HL-60/S4 treated with phorbol 12-myristate 13-acetate at 8.2 ng/mL for 4 days and 3 days (cell line): ENCODE results near the gene KIF16B.
"Not testable (repeated sequence)": the region's sequence is repeated elsewhere in the genome, so short reads cannot be mapped to it uniquely, and the experiment has no call there.

Experiments used
- in situ Hi-C: fragments of 300-500 bp; cut with MboI; formaldehyde crosslinking; loops from 2 replicates; pipeline ENCODE4 v1.15.0; 2022; ENCODE audit warnings: low sequenced_read_pairs

Gene KIF16B

GRCh38 chr20:16527438-16527837 is 45.8 kb downstream of the KIF16B start:
- in situ Hi-C loops = no loop called here

- in situ Hi-C loops = no loop called here
Measured at GRCh38 chr20:16526433-16527380, 46.5 kb downstream of the KIF16B start.

- in situ Hi-C loops = not testable (repeated sequence)
Measured at GRCh38 chr20:16522651-16523050, 50.6 kb downstream of the KIF16B start.

- in situ Hi-C loops = no loop called here
Measured at GRCh38 chr20:16520154-16520553, 53.1 kb downstream of the KIF16B start.

- in situ Hi-C loops = not testable (repeated sequence)
Measured at GRCh38 chr20:16519673-16520072, 53.6 kb downstream of the KIF16B start.

- in situ Hi-C loops = no loop called here
Measured at GRCh38 chr20:16518784-16519084, 54.5 kb downstream of the KIF16B start.

- in situ Hi-C loops = no loop called here
Measured at GRCh38 chr20:16517946-16518783, 55.1 kb downstream of the KIF16B start.

- in situ Hi-C loops = no loop called here
Measured at GRCh38 chr20:16516794-16517193, 56.5 kb downstream of the KIF16B start.

GRCh38 chr20:16515046-16515445 is 58.2 kb downstream of the KIF16B start:
- in situ Hi-C loops = no loop called here

GRCh38 chr20:16514140-16514539 is 59.1 kb downstream of the KIF16B start:
- in situ Hi-C loops = no loop called here

- in situ Hi-C loops = no loop called here
Measured at GRCh38 chr20:16505894-16506293, 67.4 kb downstream of the KIF16B start.

- in situ Hi-C loops = no loop called here
Measured at GRCh38 chr20:16501301-16501700, 71.9 kb downstream of the KIF16B start.

GRCh38 chr20:16500197-16500596 is 73.1 kb downstream of the KIF16B start:
- in situ Hi-C loops = no loop called here

GRCh38 chr20:16498526-16499253 is 74.6 kb downstream of the KIF16B start:
- in situ Hi-C loops = no loop called here

- in situ Hi-C loops = no loop called here
Measured at GRCh38 chr20:16497896-16498295, 75.4 kb downstream of the KIF16B start.

GRCh38 chr20:16493486-16493885 is 79.8 kb downstream of the KIF16B start:
- in situ Hi-C loops = no loop called here

- in situ Hi-C loops = no loop called here
Measured at GRCh38 chr20:16491294-16491905, 81.8 kb downstream of the KIF16B start.

- in situ Hi-C loops = no loop called here
Measured at GRCh38 chr20:16490696-16491095, 82.6 kb downstream of the KIF16B start.

GRCh38 chr20:16488616-16489015 is 84.6 kb downstream of the KIF16B start:
- in situ Hi-C loops = no loop called here

- in situ Hi-C loops = no loop called here
Measured at GRCh38 chr20:16488086-16488485, 85.2 kb downstream of the KIF16B start.

- in situ Hi-C loops = no loop called here
Measured at GRCh38 chr20:16486532-16486931, 86.7 kb downstream of the KIF16B start.
